GM18520 (cell line): ENCODE results near the gene ACMSD.
"Not testable (repeated sequence)": the region's sequence is repeated elsewhere in the genome, so short reads cannot be mapped to it uniquely, and the experiment has no call there.

ENCODE experiments used
- ATAC-seq: cut with Tn5 transposase; IDR thresholded peaks from one replicate; pipeline ENCODE4 v1.9.1; 2021; ENCODE audit not compliant: unreplicated experiment

ACMSD gene

GRCh38 chr2:134903701-134904100 lies 65.3 kb downstream of the ACMSD start:
- ATAC-seq: not testable (repeated sequence)

GRCh38 chr2:134905168-134905567 lies 66.8 kb downstream of the ACMSD start:
- ATAC-seq: no peak

- ATAC-seq: no peak
Observed at GRCh38 chr2:134906726-134907125, 68.3 kb downstream of the ACMSD start.

- ATAC-seq: not testable (repeated sequence)
Observed at GRCh38 chr2:134907441-134908116, 69.2 kb downstream of the ACMSD start.

GRCh38 chr2:134910763-134911399 lies 72.5 kb downstream of the ACMSD start:
- no peak for ATAC-seq

- ATAC-seq: no peak
Observed at GRCh38 chr2:134911400-134911785, 73.0 kb downstream of the ACMSD start.

- no peak for ATAC-seq
Observed at GRCh38 chr2:134912361-134912760, 73.9 kb downstream of the ACMSD start.

- no peak for ATAC-seq
Observed at GRCh38 chr2:134917360-134917865, 79.0 kb downstream of the ACMSD start.

- peak; percentile 71 for ATAC-seq
Observed at GRCh38 chr2:134917888-134918525, 79.6 kb downstream of the ACMSD start.

GRCh38 chr2:134918526-134919340 lies 80.3 kb downstream of the ACMSD start, which contains the start of gene CCNT2:
TSS of gene CCNT2 (plus strand) at chr2:134918822. CDS start at chr2:134918855, 33 bp downstream.
- peak; percentile 83 for ATAC-seq

- no peak for ATAC-seq
Observed at GRCh38 chr2:134919341-134920210, 81.2 kb downstream of the ACMSD start.

GRCh38 chr2:134924912-134925311 lies 86.5 kb downstream of the ACMSD start:
- ATAC-seq: no peak

GRCh38 chr2:134926231-134926931 lies 88.0 kb downstream of the ACMSD start:
- no peak for ATAC-seq

GRCh38 chr2:134927195-134927594 lies 88.8 kb downstream of the ACMSD start:
- no peak for ATAC-seq

GRCh38 chr2:134932864-134933526 lies 94.6 kb downstream of the ACMSD start:
- no peak for ATAC-seq

GRCh38 chr2:134933732-134934131 lies 95.3 kb downstream of the ACMSD start:
- ATAC-seq: no peak

GRCh38 chr2:134934150-134934549 lies 95.7 kb downstream of the ACMSD start:
- no peak for ATAC-seq

- no peak for ATAC-seq
Observed at GRCh38 chr2:134934641-134935040, 96.2 kb downstream of the ACMSD start.

GRCh38 chr2:134936691-134937090 lies 98.3 kb downstream of the ACMSD start:
- no peak for ATAC-seq
